ENCODE data around the gene SLC38A11. TPM values are rescaled to one million over a fixed set of nuclear protein-coding genes. Genes with fewer than 3 reads are reported as not detected.
"Not testable (repeated sequence)": the region's sequence is repeated elsewhere in the genome, so short reads cannot be mapped to it uniquely, and the experiment has no call there.

Gene SLC38A11, protein sequence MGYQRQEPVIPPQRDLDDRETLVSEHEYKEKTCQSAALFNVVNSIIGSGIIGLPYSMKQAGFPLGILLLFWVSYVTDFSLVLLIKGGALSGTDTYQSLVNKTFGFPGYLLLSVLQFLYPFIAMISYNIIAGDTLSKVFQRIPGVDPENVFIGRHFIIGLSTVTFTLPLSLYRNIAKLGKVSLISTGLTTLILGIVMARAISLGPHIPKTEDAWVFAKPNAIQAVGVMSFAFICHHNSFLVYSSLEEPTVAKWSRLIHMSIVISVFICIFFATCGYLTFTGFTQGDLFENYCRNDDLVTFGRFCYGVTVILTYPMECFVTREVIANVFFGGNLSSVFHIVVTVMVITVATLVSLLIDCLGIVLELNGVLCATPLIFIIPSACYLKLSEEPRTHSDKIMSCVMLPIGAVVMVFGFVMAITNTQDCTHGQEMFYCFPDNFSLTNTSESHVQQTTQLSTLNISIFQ
- not detected in 2 replicates for total RNA-seq (2014; rRNA removed; shearing (Covaris generic); ENCODE audit: low replicate concordance)

DNA sequence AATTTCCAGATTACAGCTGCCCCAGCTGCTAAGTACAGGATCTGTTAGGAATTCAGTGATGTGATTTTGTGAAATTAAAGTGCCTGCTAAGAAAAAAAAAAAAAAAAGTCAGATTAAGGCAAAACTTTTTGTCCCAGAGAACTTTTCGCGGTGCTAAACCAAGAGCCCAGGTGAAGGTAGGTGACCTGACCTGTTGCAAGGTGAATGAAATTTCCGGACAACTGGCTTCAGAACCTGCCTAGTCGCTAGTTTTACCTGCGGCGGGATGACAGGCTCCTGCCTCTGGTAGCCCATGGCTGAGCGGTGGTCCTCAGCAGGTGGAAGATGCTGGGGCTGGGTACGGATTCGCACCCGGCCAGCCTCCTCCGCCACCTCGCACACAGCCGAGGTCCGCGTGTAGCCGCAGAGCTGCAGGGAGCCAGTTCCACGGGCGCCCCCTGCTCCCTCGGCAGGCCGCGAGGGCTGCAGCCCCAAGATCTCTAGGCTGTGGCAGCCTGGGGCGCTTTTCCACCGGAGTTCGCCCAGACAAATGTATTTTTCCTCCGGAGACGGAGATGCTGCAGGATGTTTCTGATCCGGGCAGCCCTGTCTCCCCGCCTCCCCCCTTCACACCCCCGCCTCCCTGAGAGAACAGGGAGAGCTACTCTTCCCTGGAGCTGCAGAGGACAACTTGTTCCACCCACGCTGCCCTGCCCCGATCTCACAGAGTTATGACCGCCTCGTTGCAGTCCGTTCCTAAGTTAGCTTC lies at the start of gene SLC38A11:
Gene SLC38A11, minus strand, starts transcription at position 572 of the 748 bp plus-strand sequence. Its CDS starts 278 bp downstream, at position 294.
- Histone ChIP-seq H3K27me3 (peaks cover 3% of the 10 kb centered on the region; the same call in 1 of the 2 replicates), H3K36me3 (no peaks in the 10 kb centered on the region), H3K9me3 (no peaks in the 10 kb centered on the region), H3K4me3 (no peak within 1 kb of the TSS)
- DNase-seq: no peak

DNA sequence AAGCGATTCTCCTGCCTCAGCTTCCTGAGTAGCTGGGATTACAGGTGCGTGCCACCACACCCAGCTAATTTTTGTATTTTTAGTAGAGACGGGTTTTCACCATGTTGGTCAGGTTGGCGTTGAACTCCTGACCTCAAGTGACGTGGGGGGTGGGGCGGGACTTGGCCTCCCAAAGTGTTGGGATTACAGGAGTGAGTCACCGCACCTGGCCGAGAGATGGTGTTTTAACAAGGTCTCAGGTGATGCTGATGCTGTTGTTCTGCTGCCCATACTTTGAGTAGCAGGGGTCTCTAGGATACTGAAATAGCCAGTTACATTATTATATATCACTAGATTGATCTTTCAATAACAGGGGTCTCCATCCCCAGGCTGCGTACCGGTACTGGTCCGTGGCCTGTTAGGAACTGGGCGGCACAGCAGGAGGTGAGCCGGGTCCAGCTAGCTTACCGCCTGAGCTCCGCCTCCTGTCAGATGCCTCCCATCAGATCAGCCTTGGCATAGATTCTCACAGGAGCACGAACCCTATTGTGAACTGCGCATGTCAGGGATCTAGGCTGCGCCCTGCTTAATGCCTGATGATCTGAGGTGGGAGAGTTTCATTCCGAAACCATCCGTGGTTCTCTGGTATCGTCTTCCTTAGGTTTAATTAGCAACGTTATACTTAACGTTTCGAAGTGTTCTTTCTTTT lies 48.3 kb upstream of the SLC38A11 start:
- no peaks in the 10 kb centered on the region for H3K9me3 ChIP-seq
- H3K27me3 ChIP-seq: no peaks in the 10 kb centered on the region
- no peaks in the 10 kb centered on the region for H3K36me3 ChIP-seq
- H3K4me3 ChIP-seq: no peak overlapping the region
- no peak for DNase-seq

DNA sequence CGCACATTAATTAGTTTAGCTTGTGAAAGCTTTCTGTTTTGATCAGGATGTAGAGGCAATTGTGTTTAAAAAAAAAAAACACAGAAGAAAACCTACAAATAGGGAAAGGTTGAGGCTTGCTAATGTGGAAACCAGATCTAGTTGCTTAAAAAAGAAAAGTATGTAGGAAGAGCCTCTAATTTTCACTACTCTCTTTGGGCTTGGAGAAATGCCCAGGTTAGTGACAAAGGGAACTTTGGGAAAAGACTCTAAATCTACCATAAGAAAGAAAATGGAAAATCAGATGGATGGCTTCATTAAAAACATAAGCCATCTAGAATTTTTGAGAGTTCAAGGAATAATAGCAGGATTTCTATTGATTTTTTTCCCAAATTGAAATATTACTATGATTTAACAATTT lies 47.3 kb upstream of the SLC38A11 start:
- Histone ChIP-seq H3K36me3 (no peaks in the 10 kb centered on the region), H3K27me3 (no peaks in the 10 kb centered on the region), H3K4me3 (no peak overlapping the region), H3K9me3 (no peaks in the 10 kb centered on the region)
- no peak for DNase-seq

GRCh38 chr2:164994664-164995299 lies 39.5 kb upstream of the SLC38A11 start:
- not testable (repeated sequence) for H3K36me3 ChIP-seq, DNase-seq, H3K4me3 ChIP-seq, H3K9me3 ChIP-seq, H3K27me3 ChIP-seq

DNA sequence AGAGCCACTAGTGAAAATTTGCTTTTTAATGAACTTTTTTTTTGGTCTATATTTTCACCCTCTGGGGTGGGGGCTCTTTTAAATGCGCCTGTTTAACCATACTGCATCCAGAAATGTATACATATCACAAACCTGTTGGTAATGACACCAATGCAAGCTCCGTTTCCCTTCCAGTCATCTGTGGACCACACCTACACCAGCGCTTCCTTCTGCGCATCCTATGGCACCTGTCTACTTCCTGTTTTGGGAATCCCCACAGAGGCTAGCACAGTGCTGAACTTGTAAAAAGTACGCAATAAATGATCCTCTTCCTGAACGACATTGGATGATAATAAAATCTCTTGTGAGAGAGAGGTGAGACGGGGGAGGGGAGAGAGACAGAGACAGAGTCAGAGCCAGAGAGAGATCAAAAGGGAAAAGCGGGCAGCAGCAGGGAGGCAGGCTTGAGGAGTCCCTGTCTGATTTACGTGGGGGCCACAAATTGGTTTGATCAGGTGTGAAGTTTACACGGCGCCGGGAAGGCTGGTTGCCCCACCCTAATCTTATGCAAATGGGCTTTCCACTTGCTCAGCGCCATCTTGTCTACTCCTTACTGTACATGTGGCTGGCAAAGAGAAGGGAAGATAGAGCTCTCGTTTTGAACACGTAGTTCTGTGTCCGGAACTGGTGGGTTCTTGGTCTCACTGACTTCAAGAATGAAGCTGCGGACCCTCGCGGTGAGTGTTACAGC lies 38.1 kb upstream of the SLC38A11 start:
- no peaks in the 10 kb centered on the region for H3K36me3 ChIP-seq
- no peak overlapping the region for H3K4me3 ChIP-seq
- no peaks in the 10 kb centered on the region for H3K9me3 ChIP-seq
- H3K27me3 ChIP-seq: no peaks in the 10 kb centered on the region
- no peak for DNase-seq

GRCh38 chr2:164992818-164993217 lies 37.5 kb upstream of the SLC38A11 start:
- H3K9me3 ChIP-seq: no peaks in the 10 kb centered on the region
- H3K27me3 ChIP-seq: no peaks in the 10 kb centered on the region
- peak; percentile 58 for DNase-seq
- H3K36me3 ChIP-seq: no peaks in the 10 kb centered on the region
- no peak overlapping the region for H3K4me3 ChIP-seq

DNA sequence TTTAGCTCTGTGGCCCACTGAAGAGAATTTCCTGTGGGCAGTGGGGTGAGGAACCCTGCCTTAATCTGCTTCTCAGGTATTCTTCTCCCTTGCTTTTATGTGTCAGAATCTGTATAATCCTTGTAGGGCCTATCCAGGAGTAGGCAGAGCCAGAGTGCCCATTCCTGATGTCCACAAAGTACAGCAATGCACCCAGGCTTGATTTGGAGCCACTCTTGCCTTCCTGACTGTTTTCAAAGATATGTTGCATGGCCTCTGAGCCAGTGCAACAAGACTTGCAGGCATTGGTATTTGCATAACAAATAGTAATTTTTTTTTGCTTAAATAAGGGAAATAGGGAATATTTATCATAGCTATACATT lies 36.7 kb upstream of the SLC38A11 start:
- not testable (repeated sequence) for H3K9me3 ChIP-seq, H3K36me3 ChIP-seq, DNase-seq

GRCh38 chr2:164991361-164992092 lies 36.2 kb upstream of the SLC38A11 start:
- H3K36me3 ChIP-seq, H3K27me3 ChIP-seq, H3K9me3 ChIP-seq, H3K4me3 ChIP-seq: not testable (repeated sequence)
- peak; percentile 39 for DNase-seq

More for the DNA sequence above, 36.7 kb upstream of the SLC38A11 start:
- not testable (repeated sequence) for H3K4me3 ChIP-seq, H3K27me3 ChIP-seq

GRCh38 chr2:164990953-164991352 lies 35.6 kb upstream of the SLC38A11 start:
- H3K36me3 ChIP-seq, H3K9me3 ChIP-seq, H3K27me3 ChIP-seq, H3K4me3 ChIP-seq: not testable (repeated sequence)
- DNase-seq: peak; percentile 73

DNA sequence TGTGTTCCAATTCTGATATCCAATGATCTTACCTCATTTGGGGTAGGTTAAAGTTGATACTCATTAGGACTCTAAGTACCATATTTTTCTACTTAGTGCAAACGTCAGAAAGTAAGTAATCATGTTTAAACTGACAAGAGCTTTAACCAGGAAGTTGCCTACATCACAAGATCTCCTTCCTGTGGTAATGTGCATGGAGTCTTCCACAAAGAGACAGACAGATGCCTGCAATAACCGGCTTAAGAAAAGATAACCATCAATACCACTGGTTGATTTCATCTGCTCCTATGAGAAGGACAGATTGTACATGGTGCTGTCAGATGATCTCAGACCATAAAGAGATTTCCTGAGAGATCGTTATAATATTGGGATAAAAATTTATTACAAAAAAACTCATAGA lies 33.5 kb upstream of the SLC38A11 start:
- not testable (repeated sequence) for H3K4me3 ChIP-seq, H3K27me3 ChIP-seq, H3K36me3 ChIP-seq, DNase-seq, H3K9me3 ChIP-seq

GRCh38 chr2:164986027-164986426 lies 30.7 kb upstream of the SLC38A11 start:
- not testable (repeated sequence) for H3K27me3 ChIP-seq, H3K9me3 ChIP-seq, H3K36me3 ChIP-seq, DNase-seq, H3K4me3 ChIP-seq

DNA sequence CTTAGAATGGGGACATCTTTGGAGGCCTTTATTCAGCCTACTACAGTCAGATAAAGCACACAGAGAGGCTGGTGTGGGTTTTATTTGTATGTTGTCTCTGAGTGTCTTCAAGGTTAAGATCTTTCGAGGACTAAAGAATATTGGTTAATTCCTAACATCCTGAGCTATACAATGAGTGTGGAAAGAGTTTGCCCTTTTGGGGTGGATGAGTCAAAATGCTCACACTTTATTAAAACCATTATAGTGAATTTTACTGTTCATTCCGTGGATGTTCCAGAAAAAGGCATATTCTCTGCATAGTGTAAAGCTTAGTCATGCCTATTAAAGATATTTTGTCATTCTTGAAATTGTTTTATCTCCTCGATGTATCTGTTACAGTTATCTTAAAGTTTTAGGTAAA lies 29.1 kb upstream of the SLC38A11 start:
- no peaks in the 10 kb centered on the region for H3K9me3 ChIP-seq
- no peak for DNase-seq
- no peak overlapping the region for H3K4me3 ChIP-seq
- H3K27me3 ChIP-seq: no peaks in the 10 kb centered on the region
- H3K36me3 ChIP-seq: no peaks in the 10 kb centered on the region

GRCh38 chr2:164981217-164981990 lies 26.1 kb upstream of the SLC38A11 start:
- H3K36me3 ChIP-seq: no peaks in the 10 kb centered on the region

DNA sequence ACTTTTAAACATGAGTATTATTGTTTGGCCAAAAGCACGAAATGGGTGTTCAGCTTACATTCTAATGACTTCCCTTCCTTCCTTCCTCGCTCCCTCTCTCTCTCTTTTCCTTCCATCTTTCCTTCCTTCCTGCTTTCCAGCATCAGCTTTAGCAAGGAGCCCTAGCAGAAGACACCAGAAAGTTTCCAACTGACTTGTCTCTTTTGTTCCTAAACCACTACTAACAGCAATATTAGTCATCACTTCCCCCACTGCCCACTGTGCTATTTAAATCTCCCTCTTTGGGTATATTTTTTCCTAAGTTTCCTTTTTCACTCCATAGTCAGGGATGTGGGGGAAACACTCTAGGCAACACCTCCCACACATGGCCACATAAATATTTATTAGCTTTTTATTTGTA lies 25.4 kb upstream of the SLC38A11 start:
- not testable (repeated sequence) for H3K27me3 ChIP-seq, DNase-seq, H3K9me3 ChIP-seq, H3K4me3 ChIP-seq, H3K36me3 ChIP-seq

More at GRCh38 chr2:164981217-164981990, 26.1 kb upstream of the SLC38A11 start:
- Histone ChIP-seq H3K27me3 (no peaks in the 10 kb centered on the region), H3K4me3 (no peak overlapping the region), H3K9me3 (no peaks in the 10 kb centered on the region)
- peak; percentile 41 for DNase-seq

GRCh38 chr2:164979113-164979512 lies 23.8 kb upstream of the SLC38A11 start:
- no peak for DNase-seq
- no peaks in the 10 kb centered on the region for H3K27me3 ChIP-seq
- no peaks in the 10 kb centered on the region for H3K36me3 ChIP-seq
- no peak overlapping the region for H3K4me3 ChIP-seq
- no peaks in the 10 kb centered on the region for H3K9me3 ChIP-seq
